H1 (cell line): ENCODE data around the gene RUNX1.

Source experiments
- CHD1 ChIP-seq: IDR thresholded peaks from 2 replicates; pipeline ENCODE4 v1.6.1; 2012; ENCODE audit warnings: low read depth, low read length, improper control_type of control experiment
- EP300 ChIP-seq, 2 experiments: IDR thresholded peaks; 1 replicate in 1 of 2; 2 replicates in 1 of 2; pipeline ENCODE4 v1.6.1; 2011 to 2012; ENCODE audit warnings: low read depth in 2 of 2, low read length in 2 of 2, mild to moderate bottlenecking in 2 of 2, borderline replicate concordance in 1 of 2, inconsistent platforms in 1 of 2, moderate library complexity in 1 of 2
- EZH2 ChIP-seq: fragments of 200-600 bp; sonication (generic); IDR thresholded peaks from 2 replicates; pipeline ENCODE4 v1.7.1; 2012; ENCODE audit warnings: low read depth, mild to moderate bottlenecking, moderate library complexity, low read length, inconsistent platforms; ENCODE audit not compliant: severe bottlenecking
- JUND ChIP-seq: IDR thresholded peaks from 2 replicates; pipeline ENCODE4 v1.6.1; 2011; ENCODE audit warnings: mild to moderate bottlenecking, improper control_type of control experiment, low read length
- SRF ChIP-seq: IDR thresholded peaks from 2 replicates; pipeline ENCODE4 v1.6.1; 2011; ENCODE audit warnings: mild to moderate bottlenecking, low read depth, low read length, moderate library complexity
- TF ChIP-seq, protein P1 (sequence below), 3 experiments: IDR thresholded peaks; 1 replicate in 2 of 3; 2 replicates in 1 of 3; pipeline versions ENCODE4 v1.5.1 to v1.6.1; 2011; ENCODE audit warnings: low read length in 3 of 3, mild to moderate bottlenecking in 3 of 3, inconsistent platforms in 2 of 3, low read depth in 1 of 3, moderate library complexity in 1 of 3; ENCODE audit not compliant: insufficient read depth in 1 of 3; ENCODE audit errors: control extremely low read depth in 1 of 3
- TF ChIP-seq, protein P2 (sequence below): IDR thresholded peaks from 2 replicates; pipeline ENCODE4 v1.6.1; 2011; ENCODE audit warnings: low read length, improper control_type of control experiment
- TF ChIP-seq, protein P3 (sequence below): IDR thresholded peaks from 2 replicates; pipeline ENCODE4 v1.6.1; 2012; ENCODE audit warnings: low read length, inconsistent platforms

DNA sequence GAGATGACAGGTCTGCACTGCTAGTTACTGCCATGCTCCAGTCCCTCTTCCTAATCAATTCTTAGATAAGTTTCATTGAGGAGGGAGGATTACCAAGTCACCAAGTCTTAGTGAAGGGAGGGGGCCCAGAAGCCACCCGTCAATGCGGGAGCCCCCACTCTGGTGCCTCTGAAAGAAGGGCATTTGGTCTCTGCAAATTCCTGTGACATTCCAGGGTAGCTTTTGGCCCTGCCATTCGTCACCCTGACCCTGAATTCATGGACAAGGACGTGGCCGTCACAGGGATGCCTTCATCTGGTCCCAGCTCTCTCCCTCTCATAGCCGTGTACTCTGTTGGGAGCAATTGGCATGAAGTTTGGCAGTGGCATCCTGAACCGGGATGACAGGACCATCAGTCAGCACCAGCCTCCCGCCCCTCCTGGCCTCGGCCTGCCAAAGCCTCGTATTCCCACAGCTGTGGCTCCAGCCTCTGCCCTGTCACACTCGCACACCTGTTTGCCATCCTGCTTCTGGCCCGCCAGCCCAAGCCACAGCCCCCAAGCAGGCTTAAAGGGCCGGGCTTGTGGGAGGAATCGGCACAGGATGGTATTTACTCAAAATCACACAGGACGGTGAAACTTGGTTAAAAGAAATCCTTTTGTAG, 229.6 kb downstream of the RUNX1 start:
- TF ChIP-seq EZH2 (no peak), CHD1 (no peak), EP300 (IDR thresholded peaks at IDR 0.05; ENCODE audit: borderline replicate concordance in 1 of 2, low read depth in 2 of 2, low read length in 2 of 2) (no peak), SRF (no peak), JUND (no peak)
- TF ChIP-seq, protein P1, sequence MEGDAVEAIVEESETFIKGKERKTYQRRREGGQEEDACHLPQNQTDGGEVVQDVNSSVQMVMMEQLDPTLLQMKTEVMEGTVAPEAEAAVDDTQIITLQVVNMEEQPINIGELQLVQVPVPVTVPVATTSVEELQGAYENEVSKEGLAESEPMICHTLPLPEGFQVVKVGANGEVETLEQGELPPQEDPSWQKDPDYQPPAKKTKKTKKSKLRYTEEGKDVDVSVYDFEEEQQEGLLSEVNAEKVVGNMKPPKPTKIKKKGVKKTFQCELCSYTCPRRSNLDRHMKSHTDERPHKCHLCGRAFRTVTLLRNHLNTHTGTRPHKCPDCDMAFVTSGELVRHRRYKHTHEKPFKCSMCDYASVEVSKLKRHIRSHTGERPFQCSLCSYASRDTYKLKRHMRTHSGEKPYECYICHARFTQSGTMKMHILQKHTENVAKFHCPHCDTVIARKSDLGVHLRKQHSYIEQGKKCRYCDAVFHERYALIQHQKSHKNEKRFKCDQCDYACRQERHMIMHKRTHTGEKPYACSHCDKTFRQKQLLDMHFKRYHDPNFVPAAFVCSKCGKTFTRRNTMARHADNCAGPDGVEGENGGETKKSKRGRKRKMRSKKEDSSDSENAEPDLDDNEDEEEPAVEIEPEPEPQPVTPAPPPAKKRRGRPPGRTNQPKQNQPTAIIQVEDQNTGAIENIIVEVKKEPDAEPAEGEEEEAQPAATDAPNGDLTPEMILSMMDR (IDR thresholded peaks at IDR 0.05; ENCODE audit: control extremely low read depth in 1 of 3, insufficient read depth in 1 of 3, low read depth in 1 of 3, low read length in 3 of 3), result no peak
- TF ChIP-seq, protein P2, sequence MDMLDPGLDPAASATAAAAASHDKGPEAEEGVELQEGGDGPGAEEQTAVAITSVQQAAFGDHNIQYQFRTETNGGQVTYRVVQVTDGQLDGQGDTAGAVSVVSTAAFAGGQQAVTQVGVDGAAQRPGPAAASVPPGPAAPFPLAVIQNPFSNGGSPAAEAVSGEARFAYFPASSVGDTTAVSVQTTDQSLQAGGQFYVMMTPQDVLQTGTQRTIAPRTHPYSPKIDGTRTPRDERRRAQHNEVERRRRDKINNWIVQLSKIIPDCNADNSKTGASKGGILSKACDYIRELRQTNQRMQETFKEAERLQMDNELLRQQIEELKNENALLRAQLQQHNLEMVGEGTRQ, result no peak
- TF ChIP-seq, protein P3, sequence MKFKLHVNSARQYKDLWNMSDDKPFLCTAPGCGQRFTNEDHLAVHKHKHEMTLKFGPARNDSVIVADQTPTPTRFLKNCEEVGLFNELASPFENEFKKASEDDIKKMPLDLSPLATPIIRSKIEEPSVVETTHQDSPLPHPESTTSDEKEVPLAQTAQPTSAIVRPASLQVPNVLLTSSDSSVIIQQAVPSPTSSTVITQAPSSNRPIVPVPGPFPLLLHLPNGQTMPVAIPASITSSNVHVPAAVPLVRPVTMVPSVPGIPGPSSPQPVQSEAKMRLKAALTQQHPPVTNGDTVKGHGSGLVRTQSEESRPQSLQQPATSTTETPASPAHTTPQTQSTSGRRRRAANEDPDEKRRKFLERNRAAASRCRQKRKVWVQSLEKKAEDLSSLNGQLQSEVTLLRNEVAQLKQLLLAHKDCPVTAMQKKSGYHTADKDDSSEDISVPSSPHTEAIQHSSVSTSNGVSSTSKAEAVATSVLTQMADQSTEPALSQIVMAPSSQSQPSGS, result no peak
